ENCODE data around the gene NTRK3.

The NTRK3 gene

GRCh38 chr15:88179562-88179961 is 77.0 kb downstream of the NTRK3 start:
- DNase-seq (ENCODE audit: low read depth in 2 of 2), result no peak

GRCh38 chr15:88178631-88179030 is 77.9 kb downstream of the NTRK3 start:
- DNase-seq (ENCODE audit: low read depth in 2 of 2), result no peak

- DNase-seq (ENCODE audit: low read depth in 2 of 2), result no peak
Observed at GRCh38 chr15:88177451-88177850, 79.1 kb downstream of the NTRK3 start.

DNA sequence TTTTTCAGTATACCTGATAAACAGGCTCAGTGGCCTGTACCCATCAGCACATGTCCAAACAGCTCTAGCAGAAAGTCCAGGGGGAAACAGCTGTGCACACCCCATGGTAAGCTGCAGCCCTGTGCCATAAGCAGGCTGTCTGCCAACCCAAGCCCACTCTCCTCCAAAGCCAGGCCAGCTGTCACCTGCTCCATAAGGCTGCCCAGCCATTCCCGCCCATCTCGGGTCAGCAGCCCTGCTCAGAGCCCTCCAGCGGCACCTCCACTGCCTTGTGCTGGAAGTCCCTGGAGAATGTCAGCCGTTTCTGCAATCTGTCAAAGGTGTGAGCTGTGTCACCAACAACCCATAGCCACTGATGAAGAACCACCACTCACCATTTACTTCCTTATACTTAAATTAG is 82.0 kb downstream of the NTRK3 start:
- no peak for DNase-seq (ENCODE audit: low read depth in 2 of 2)

- DNase-seq (ENCODE audit: low read depth in 2 of 2), result no peak
Observed at GRCh38 chr15:88166082-88166993, 90.2 kb downstream of the NTRK3 start.

- no peak for DNase-seq (ENCODE audit: low read depth in 2 of 2)
Observed at GRCh38 chr15:88161636-88162035, 94.9 kb downstream of the NTRK3 start.

- no peak for DNase-seq (ENCODE audit: low read depth in 2 of 2)
Observed at GRCh38 chr15:88155310-88155709, 101.2 kb downstream of the NTRK3 start.

DNA sequence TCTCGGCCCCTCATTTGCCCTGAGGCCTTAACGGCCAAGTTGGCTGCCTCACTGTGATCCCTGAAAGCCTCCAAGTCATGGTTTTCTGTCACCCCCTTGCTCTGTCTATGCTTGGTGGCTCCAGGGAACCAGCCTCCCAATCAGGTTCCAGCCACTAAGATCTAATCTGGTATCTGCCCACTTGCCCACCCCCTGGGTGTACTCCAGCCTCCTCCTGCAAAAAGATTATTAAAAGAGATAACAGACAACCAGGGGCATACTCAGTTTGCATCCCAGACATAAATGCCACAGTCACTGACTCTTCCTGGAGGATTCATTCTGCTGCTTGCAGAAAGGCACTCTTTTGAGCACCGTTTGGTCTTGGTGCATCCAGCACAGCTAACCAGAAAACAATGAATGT is 103.9 kb downstream of the NTRK3 start:
- DNase-seq (ENCODE audit: low read depth in 2 of 2), result no peak

DNA sequence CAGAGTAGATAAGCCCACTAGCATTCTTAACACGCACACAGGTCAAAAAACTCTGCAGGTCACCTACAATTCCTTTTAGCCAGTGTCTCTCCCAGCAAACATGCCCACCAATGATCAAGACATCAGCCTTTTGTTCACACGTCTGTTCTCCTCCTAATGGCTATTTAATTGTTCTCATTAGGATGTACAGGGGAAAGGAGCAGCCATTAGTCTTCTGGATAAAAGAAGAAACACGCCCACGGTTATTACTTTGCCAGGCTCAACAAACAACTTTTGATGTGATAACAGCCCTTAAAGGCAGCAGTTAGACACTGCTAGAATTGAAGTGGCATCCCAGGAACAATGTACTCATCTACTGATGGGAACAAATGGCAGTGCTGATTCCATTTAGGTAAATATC is 108.8 kb downstream of the NTRK3 start:
- DNase-seq (ENCODE audit: low read depth in 2 of 2), result no peak

- no peak for DNase-seq (ENCODE audit: low read depth in 2 of 2)
Observed at GRCh38 chr15:88144921-88145653, 111.5 kb downstream of the NTRK3 start.

GRCh38 chr15:88142121-88142520 is 114.4 kb downstream of the NTRK3 start:
- no peak for DNase-seq (ENCODE audit: low read depth in 2 of 2)

DNA sequence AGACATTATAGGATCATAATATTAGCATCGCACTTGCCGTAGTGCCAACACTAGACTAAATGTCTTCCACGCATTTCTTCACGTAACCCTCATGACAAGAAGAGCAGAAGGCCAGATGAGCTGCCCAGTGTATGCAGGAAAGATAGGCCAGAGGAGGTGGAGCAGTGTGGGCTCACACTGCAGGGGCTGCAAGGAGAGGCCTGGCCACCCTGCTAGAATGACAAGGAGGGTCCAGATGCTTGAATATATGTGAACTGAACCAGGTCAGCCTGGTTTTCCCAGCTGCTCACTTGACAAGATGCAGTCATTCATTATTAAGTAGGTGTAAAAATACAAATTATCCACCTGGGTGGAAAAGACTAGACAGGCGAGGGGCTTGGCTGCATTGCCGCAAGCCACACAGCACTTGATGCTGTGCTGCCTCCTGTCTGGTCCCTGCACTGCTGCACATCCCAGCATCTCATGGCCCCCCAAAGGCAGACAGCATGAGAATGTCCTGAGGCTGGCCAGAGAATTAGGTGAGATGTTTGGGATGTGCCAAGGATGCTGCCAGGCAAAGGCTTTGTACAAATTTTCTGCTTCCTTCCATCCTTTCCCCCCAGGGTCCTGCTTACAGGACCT is 115.2 kb downstream of the NTRK3 start:
- no peak for DNase-seq (ENCODE audit: low read depth in 2 of 2)

- DNase-seq (ENCODE audit: low read depth in 2 of 2), result no peak
Observed at GRCh38 chr15:88140398-88140797, 116.1 kb downstream of the NTRK3 start.

DNA sequence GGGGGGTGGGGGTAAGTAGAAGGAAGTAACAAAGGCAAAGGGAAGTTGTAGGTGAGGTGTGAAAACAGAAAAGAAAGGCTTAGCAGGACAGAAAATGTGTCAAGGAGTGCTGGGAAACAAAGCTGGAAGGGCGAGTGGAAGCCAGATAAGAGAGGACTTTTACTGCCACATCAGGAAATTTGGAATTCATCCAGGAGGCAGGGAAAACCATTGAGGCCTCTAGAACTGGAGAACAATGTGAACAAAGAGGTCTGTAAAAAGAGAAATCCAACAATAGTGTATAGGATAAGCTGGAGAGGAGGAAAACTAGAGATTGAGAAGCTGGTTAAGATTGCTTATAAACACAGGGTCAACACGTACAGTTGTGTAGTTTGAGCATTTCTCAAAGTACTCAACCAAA is 116.6 kb downstream of the NTRK3 start:
- DNase-seq (ENCODE audit: low read depth in 2 of 2), result no peak

DNA sequence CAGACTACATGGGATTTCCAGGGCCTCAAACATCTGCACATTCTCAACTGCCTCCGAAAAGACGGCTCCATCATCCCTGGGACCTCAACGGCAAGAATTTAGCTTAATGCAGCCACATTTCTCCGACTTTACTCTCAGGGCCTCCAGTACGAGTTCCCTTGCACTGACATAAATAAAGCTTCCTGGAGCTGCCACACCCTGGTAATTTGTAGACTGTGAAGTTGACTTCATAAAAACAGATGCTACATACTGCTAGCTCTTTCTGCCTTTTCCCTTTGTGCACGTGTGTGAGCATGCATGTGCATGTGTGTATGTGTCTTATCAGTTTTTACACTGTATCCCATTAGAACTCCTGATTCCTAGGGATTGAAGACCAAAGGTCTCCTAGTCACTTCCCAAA is 122.7 kb downstream of the NTRK3 start:
- DNase-seq (ENCODE audit: low read depth in 2 of 2), result no peak

DNA sequence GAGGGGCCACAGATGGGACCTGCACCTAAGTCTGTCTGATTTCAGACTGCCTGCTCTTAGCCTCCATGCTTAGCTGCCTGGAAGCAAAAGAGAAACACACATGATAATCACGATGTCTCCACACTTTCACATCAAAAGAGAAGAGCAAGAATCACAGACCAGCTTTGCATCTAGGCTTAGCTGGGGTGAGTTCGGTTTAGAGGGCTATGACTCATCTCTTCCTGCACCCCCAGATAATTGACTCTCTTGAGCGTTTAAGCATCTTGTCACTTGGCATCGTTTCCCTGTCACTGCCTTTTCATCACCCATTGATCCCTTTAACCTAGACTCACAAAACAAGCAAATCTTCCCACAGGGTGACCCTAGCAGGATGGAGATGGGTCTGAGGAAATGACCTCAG is 124.0 kb downstream of the NTRK3 start:
- DNase-seq (ENCODE audit: low read depth in 2 of 2), result no peak

- no peak for DNase-seq (ENCODE audit: low read depth in 2 of 2)
Observed at GRCh38 chr15:88131937-88132336, 124.6 kb downstream of the NTRK3 start.

DNA sequence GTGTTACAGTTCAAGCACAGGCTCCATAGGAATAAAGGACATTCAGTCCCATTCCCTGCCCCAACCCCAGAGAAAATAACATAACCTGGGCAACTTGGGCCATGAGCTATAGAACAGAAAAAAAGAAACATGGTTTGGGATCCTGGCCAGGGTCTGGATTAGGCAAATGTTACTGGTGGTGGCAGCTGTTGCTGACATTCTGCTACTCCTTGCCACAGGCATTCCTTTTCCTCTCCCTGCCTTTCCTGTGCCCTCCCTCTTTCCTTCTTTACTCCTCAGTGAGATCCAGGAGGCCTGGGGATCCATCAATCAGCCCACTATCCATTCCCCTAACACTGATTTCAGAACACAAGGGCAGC is 129.1 kb downstream of the NTRK3 start:
- no peak for DNase-seq (ENCODE audit: low read depth in 2 of 2)

- DNase-seq (ENCODE audit: low read depth in 2 of 2), result no peak
Observed at GRCh38 chr15:88126695-88127431, 129.7 kb downstream of the NTRK3 start.

GRCh38 chr15:88125576-88125975 is 131.0 kb downstream of the NTRK3 start:
- DNase-seq (ENCODE audit: low read depth in 2 of 2), result no peak

GRCh38 chr15:88124199-88124598 is 132.3 kb downstream of the NTRK3 start:
- no peak for DNase-seq (ENCODE audit: low read depth in 2 of 2)

- DNase-seq (ENCODE audit: low read depth in 2 of 2), result no peak
Observed at GRCh38 chr15:88121968-88122530, 134.5 kb downstream of the NTRK3 start.
